ENCODE data around the gene RNU1-3.

- TF ChIP-seq CTCF (IDR thresholded peaks at IDR 0.05 in 8 of 11, conservative IDR thresholded peaks at IDR 0.05 in 3 of 11), result no peak
- TF ChIP-seq POLR2A (IDR thresholded peaks at IDR 0.05), result no peak
Measured at GRCh38 chr1:16677552-16678431, 11.0 kb upstream of the RNU1-3 start.

All from spleen (tissue), 7 donors.